IMR-90 (cell line): ENCODE results near the gene CLRN3. TPM values are rescaled to one million over a fixed set of nuclear protein-coding genes. Genes with fewer than 3 reads are reported as not detected.

ENCODE experiments used
- ATAC-seq: fragments of 200-7000 bp; cut with Tn5 transposase; 2 replicates; pipeline ENCODE4 v1.9.1; 2020; ENCODE audit warnings: low read depth, mild to moderate bottlenecking, moderate library complexity
- BruUV-seq: library from RNA; stranded (reverse); fragments of 400-500 nt; replicated peaks from 2 replicates; lab custom pipeline; 2021; lab: Mats Ljungman, UMichigan
- CTCF ChIA-PET: fragments of 300-600 bp; formaldehyde crosslinking; extraction: SDS; loops from one replicate; lab custom pipeline; 2021; ENCODE audit warnings: antibody characterized with exemption; lab: Yijun Ruan, JAX
- POLR2A ChIA-PET: fragments of 300-600 bp; sonication (Branson Sonifier 250); formaldehyde crosslinking; loops from one replicate; lab custom pipeline; 2022; ENCODE audit warnings: antibody characterized with exemption; ENCODE audit not compliant: unreplicated experiment; lab: Charles Lee
- DNase-seq: peaks from one replicate; pipeline ENCODE4 v3.0.0; 2013
- H2AFZ ChIP-seq: replicated peaks from 2 replicates; pipeline ENCODE3; 2013; ENCODE audit warnings: low read length, mild to moderate bottlenecking; ENCODE audit not compliant: poor library complexity
- H2AK5ac ChIP-seq: 2 replicates; pipeline ENCODE4 v1.6.1; 2013; ENCODE audit warnings: low read depth, low read length, inconsistent platforms
- H2AK9ac ChIP-seq: replicated peaks from 2 replicates; pipeline ENCODE3; 2013; ENCODE audit warnings: mild to moderate bottlenecking, low read depth, low read length, moderate library complexity; ENCODE audit not compliant: poor library complexity
- H2BK120ac ChIP-seq: 2 replicates; pipeline ENCODE4 v1.6.1; 2013; ENCODE audit warnings: low read depth, low read length, inconsistent platforms
- H2BK15ac ChIP-seq: 3 replicates; pipeline ENCODE4 v1.6.1; 2013; ENCODE audit warnings: low read depth, low read length, inconsistent platforms
- H2BK20ac ChIP-seq: 2 replicates; pipeline ENCODE4 v1.6.1; 2013; ENCODE audit warnings: low read depth, mild to moderate bottlenecking, inconsistent platforms, low read length, moderate library complexity
- H2BK5ac ChIP-seq: 2 replicates; pipeline ENCODE4 v1.6.1; 2013; ENCODE audit warnings: mild to moderate bottlenecking, low read depth, low read length, inconsistent platforms; ENCODE audit not compliant: poor library complexity, severe bottlenecking
- H3K14ac ChIP-seq: replicated peaks from 2 replicates; pipeline ENCODE4 v1.6.1; 2013; ENCODE audit warnings: low read depth, low read length, inconsistent platforms
- H3K18ac ChIP-seq: 2 replicates; pipeline ENCODE4 v1.6.1; 2013; ENCODE audit warnings: low read depth, low read length, control low read depth
- H3K23ac ChIP-seq: 2 replicates; pipeline ENCODE4 v1.6.1; 2013; ENCODE audit warnings: low read depth, low read length, inconsistent platforms
- H3K27ac ChIP-seq: 2 replicates; pipeline ENCODE4 v1.5.1; 2013; ENCODE audit warnings: mild to moderate bottlenecking, control low read depth, low read length; ENCODE audit not compliant: insufficient read depth
- H3K27me3 ChIP-seq: 2 replicates; pipeline ENCODE4 v1.6.1; 2013; ENCODE audit warnings: low read length; ENCODE audit not compliant: control insufficient read depth, insufficient read depth
- H3K36me3 ChIP-seq: 2 replicates; pipeline ENCODE4 v1.6.1; 2013; ENCODE audit warnings: low read length, mixed read lengths; ENCODE audit not compliant: control insufficient read depth, insufficient read depth
- H3K4ac ChIP-seq: 2 replicates; pipeline ENCODE4 v1.6.1; 2013; ENCODE audit warnings: low read depth, low read length, inconsistent platforms
- H3K4me1 ChIP-seq: 2 replicates; pipeline ENCODE4 v1.6.1; 2013; ENCODE audit warnings: low read length, mixed read lengths; ENCODE audit not compliant: control insufficient read depth, insufficient read depth
- H3K4me2 ChIP-seq: 2 replicates; pipeline ENCODE4 v1.6.1; 2013; ENCODE audit warnings: low read depth, mild to moderate bottlenecking, control low read depth, low read length, moderate library complexity
- H3K4me3 ChIP-seq: 2 replicates; pipeline ENCODE4 v1.5.1; 2013; ENCODE audit warnings: low read depth, mild to moderate bottlenecking, control low read depth, low read length, moderate library complexity; ENCODE audit not compliant: insufficient read depth
- H3K56ac ChIP-seq: 2 replicates; pipeline ENCODE4 v1.6.1; 2013; ENCODE audit warnings: low read length, inconsistent platforms; ENCODE audit not compliant: insufficient read depth; ENCODE audit errors: extremely low read depth
- H3K79me1 ChIP-seq, 2 experiments: 2 replicates each; pipeline ENCODE4 v1.6.1; 2013; ENCODE audit warnings: low read length in 2 of 2, inconsistent platforms in 1 of 2, low read depth in 1 of 2
- H3K9ac ChIP-seq: 2 replicates; pipeline ENCODE4 v1.6.1; 2013; ENCODE audit warnings: low read depth, low read length, control low read depth
- H3K9me1 ChIP-seq: 2 replicates; pipeline ENCODE4 v1.6.1; 2013; ENCODE audit warnings: low read length, inconsistent platforms; ENCODE audit not compliant: insufficient read depth
- H3K9me3 ChIP-seq: 2 replicates; pipeline ENCODE4 v1.6.1; 2013; ENCODE audit warnings: low read length; ENCODE audit not compliant: control insufficient read depth, insufficient read depth
- H4K20me1 ChIP-seq: 2 replicates; pipeline ENCODE4 v1.6.1; 2013; ENCODE audit warnings: low read length, inconsistent platforms; ENCODE audit not compliant: insufficient read depth
- H4K5ac ChIP-seq: 2 replicates; pipeline ENCODE4 v1.6.1; 2013; ENCODE audit warnings: mild to moderate bottlenecking, low read depth, low read length, control low read depth
- H4K8ac ChIP-seq, 2 experiments: 2 replicates each; pipeline ENCODE4 v1.6.1; 2013; ENCODE audit warnings: low read depth in 2 of 2, low read length in 2 of 2, control low read depth in 1 of 2, inconsistent platforms in 1 of 2
- H4K91ac ChIP-seq: 2 replicates; pipeline ENCODE4 v1.6.1; 2013; ENCODE audit warnings: low read depth, low read length, inconsistent platforms; ENCODE audit not compliant: insufficient read depth
- BHLHE40 ChIP-seq: fragments of 150-350 bp; IDR thresholded peaks from 2 replicates; pipeline ENCODE4 v1.6.1; 2016; ENCODE audit warnings: mild to moderate bottlenecking, low read depth, low read length
- FOS ChIP-seq: fragments of 150-350 bp; IDR thresholded peaks from 2 replicates; pipeline ENCODE4 v1.6.1; 2016; ENCODE audit warnings: low read depth, low read length
- WGBS, 2 experiments: methylation state at CpG; one replicate each; pipeline versions ENCODE4 v1.1.5 to v1.1.7; 2013; ENCODE audit warnings: missing lambda C conversion rate in 2 of 2; ENCODE audit not compliant: insufficient read length in 1 of 2; ENCODE audit errors: extremely low coverage in 2 of 2; 5-methylcytosine and 5-hydroxymethylcytosine counted together
- dilution Hi-C: fragments of 300-500 bp; cut with HindIII; formaldehyde crosslinking; loops from one replicate; pipeline ENCODE4 v1.14.3; 2018; ENCODE audit warnings: low sequenced_read_pairs; ENCODE audit not compliant: unreplicated experiment
- in situ Hi-C: fragments of 300-500 bp; cut with MboI; formaldehyde crosslinking; loops from 3 replicates; pipeline ENCODE4 v1.14.3; 2019; ENCODE audit warnings: low sequenced_read_pairs, inconsistent platforms, mixed read lengths
- intact Hi-C: fragments of 100-400 bp; cut with micrococcal nuclease; formaldehyde crosslinking; loops from 2 replicates; pipeline ENCODE4 v1.10.0; 2022
- polyA plus RNA-seq, 3 experiments: library from polyadenylated mRNA; depleted of rRNA; stranded (reverse); fragments of >200 nt; gene quantifications; 2 replicates each; pipeline ENCODE4 v1.2.3, GENCODE V29; 2012; ENCODE audit warnings: low replicate concordance in 1 of 3
- total RNA-seq: library from RNA; depleted of rRNA; stranded (reverse); fragments of >200 nt; gene quantifications from 2 replicates; pipeline ENCODE4 v1.2.3, GENCODE V29; 2012

The CLRN3 gene
- total and polyA plus RNA-seq, 2 of the 4 experiments (the other 2 are of a cell fraction), result not detected

- Histone ChIP-seq H3K36me3 (no peaks in the 10 kb centered on the region), H3K9me3 (no peaks in the 10 kb centered on the region), H3K56ac (no peak overlapping the region), H4K5ac (no peak overlapping the region), H4K8ac (no peak overlapping the region), H2BK5ac (no peak overlapping the region), H3K18ac (no peak overlapping the region), H3K23ac (no peak overlapping the region), H3K4me1 (peaks cover 2% of the 10 kb centered on the region; the same call in 1 of the 2 replicates), H2BK20ac (0 out of 2 replicates have a peak overlapping the region, but pooled peaks have one; percentile 5), H2AK9ac (no peak overlapping the region), H3K14ac (no peak overlapping the region), H4K91ac (no peak overlapping the region), H2AK5ac (no peak overlapping the region), H3K9me1 (no peaks in the 10 kb centered on the region), H3K4me3 (no peak overlapping the region), H3K9ac (no peak overlapping the region), H2AFZ (no peak overlapping the region), H2BK120ac (no peak overlapping the region), H3K27ac (peak overlapping the region; percentile 37; the same call in 1 of the 2 replicates), H3K27me3 (no peaks in the 10 kb centered on the region), H4K20me1 (no peaks in the 10 kb centered on the region), H3K79me1 (no peaks in the 10 kb centered on the region), H3K4ac (no peak overlapping the region), H2BK15ac (no peak overlapping the region), H3K4me2 (peak overlapping the region; percentile 50)
- CTCF ChIA-PET, result no interaction called here
- no CpG with 5 or more reads among the region's 10 CpGs for WGBS, 2 experiments
- intact Hi-C loops (no loop called here), dilution Hi-C loops (no loop called here), in situ Hi-C loops (no loop called here)
- ATAC-seq, result peak; percentile 89
- POLR2A ChIA-PET, result no interaction called here
- no TSS peak for BruUV-seq
- peak; percentile 70 for DNase-seq
- TF ChIP-seq FOS (peak; percentile 61; the same call in 1 of the 2 replicates), BHLHE40 (no peak)
Observed at GRCh38 chr10:127928021-127928806, 35.5 kb upstream of the CLRN3 start.
